ENCODE data around the gene RPL36. TPM values are rescaled to one million over a fixed set of nuclear protein-coding genes. Genes with fewer than 3 reads are reported as not detected.
"Not testable (repeated sequence)": the region's sequence is repeated elsewhere in the genome, so short reads cannot be mapped to it uniquely, and the experiment has no call there.

The RPL36 gene
- total RNA-seq, 2 experiments from 2014 or later, result 1,036 to 1,058 TPM

DNA sequence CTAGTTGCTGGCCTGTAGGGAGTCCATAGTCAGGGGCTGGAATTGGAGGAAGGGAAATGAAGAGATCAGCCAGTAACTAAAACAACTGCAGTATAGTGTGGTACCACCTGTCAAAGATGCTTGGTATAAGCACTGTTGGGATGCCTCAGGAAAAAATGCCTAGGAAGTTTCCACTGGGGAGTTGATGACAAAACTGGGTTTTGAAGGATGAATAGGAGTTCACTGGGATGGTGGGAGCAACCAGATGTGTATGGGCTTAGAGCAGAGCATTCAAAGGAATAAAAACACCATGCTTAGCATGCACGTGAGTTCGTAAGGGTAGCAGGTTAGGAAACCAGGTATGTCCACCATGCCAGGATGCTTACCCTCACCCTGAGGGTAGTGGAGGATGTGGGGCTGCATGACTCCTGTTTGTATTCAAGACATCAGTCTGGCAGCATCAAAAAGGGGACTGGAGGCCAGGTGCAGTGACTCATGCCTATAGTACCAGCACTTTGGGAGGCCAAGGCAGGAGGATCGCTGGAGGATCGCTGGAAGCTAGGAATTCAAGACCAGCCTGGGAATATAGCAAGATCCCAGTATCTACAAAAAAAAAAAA lies 37.5 kb downstream of the RPL36 start:
- no peaks in the 10 kb centered on the region for H3K36me3 Mint-ChIP-seq (ENCODE audit: low read depth)
- H3K9me3 Mint-ChIP-seq, result no peaks in the 10 kb centered on the region
- CTCF ChIA-PET, result interaction anchor here (0.8 kb wide), 1 partner anchor 38 kb away, joined by 3 read pairs; no protein-coding TSS in a partner anchor
- H3K4me3 Mint-ChIP-seq, result no peak overlapping the region
- POLR2A ChIA-PET, result interaction anchor here (0.6 to 1.0 kb wide), 2 partner anchors 9 to 1060 kb away, joined by 3 to 4 read pairs; no protein-coding TSS in a partner anchor
- no peak for DNase-seq
- H3K4me1 Mint-ChIP-seq, result no peaks in the 10 kb centered on the region
- H3K27ac Mint-ChIP-seq, result no peak overlapping the region
- peaks cover 4% of the 10 kb centered on the region for H3K27me3 Mint-ChIP-seq

DNA sequence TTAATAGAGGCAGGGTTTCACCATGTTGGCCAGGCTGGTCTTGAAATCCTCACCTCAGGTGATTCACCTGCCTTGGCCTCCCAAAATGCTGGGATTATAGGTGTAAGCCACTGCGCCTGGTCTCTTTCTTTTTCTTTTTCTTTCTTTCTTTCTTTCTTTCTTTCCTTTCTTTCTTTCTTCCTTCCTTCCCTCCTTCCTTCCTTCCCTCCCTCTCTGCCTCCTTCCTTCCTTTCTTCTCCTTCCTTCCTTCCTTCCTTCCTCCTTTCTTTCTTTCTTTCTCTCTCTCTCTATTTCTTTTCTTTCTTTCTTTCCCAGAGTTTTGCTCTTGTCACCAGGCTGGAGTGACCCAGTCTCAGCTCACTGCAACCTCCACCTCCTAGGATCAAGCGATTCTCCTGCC lies 43.1 kb downstream of the RPL36 start:
- POLR2A ChIA-PET; H3K27ac Mint-ChIP-seq; H3K36me3 Mint-ChIP-seq (ENCODE audit: low read depth); H3K9me3 Mint-ChIP-seq; H3K4me3 Mint-ChIP-seq; H3K27me3 Mint-ChIP-seq; CTCF ChIA-PET; H3K4me1 Mint-ChIP-seq; DNase-seq: not testable (repeated sequence)

DNA sequence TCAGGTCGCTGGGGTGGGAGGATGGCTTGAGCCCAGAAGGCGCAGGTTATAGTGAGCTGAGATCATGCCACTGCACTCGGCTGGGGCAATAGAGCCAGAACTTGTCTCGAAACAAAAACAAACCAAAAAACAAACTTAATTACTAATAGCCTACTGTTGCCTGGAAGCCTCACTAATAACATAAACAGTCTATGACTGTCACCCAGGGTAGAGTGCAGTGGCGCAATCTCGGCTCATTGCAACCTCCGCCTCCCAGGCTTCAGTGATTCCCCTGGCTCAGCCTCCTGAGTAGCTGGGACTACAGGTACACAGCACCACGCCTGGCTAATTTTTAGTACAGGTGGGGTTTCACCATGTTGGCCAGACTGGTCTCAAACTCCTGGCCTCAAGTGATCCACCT lies 48.3 kb downstream of the RPL36 start:
- Mint-ChIP-seq H3K27ac (no peak overlapping the region), H3K27me3 (peaks cover 3% of the 10 kb centered on the region), H3K4me3 (no peak overlapping the region), H3K36me3 (ENCODE audit: low read depth) (no peaks in the 10 kb centered on the region), H3K9me3 (no peaks in the 10 kb centered on the region), H3K4me1 (no peaks in the 10 kb centered on the region)
- POLR2A ChIA-PET, result no interaction called here
- no peak for DNase-seq
- CTCF ChIA-PET, result interaction anchor here (0.7 kb wide), 1 partner anchor 1225 kb away, joined by 3 read pairs; no protein-coding TSS in a partner anchor

Other genes with a start within 250 kb of the RPL36 start
- gene ZNRF4, start 234.9 kb upstream of the RPL36 start, total RNA-seq, result not detected
- under 1 TPM; 0.38 to 0.53 TPM for gene TINCR, start 122.3 kb upstream of the RPL36 start, total RNA-seq
- gene SAFB2, start 67.5 kb upstream of the RPL36 start, total RNA-seq, result 10 to 100 TPM; 90.5 to 90.7 TPM
- gene SAFB, start 67.2 kb upstream of the RPL36 start, total RNA-seq, result 100 to 1,000 TPM; 124 to 126 TPM
- gene MICOS13, start 9.8 kb upstream of the RPL36 start, total RNA-seq, result 10 to 100 TPM; 38.7 to 39.5 TPM
- 1 to 10 TPM; 2.5 to 3.2 TPM for gene HSD11B1L, start 9.3 kb upstream of the RPL36 start, total RNA-seq
- 100 to 1,000 TPM in 1 of 2 experiments, 10 to 100 TPM in 1; 98.7 to 106 TPM for gene LONP1, start 29.9 kb downstream of the RPL36 start, total RNA-seq
- gene CATSPERD, start 30.3 kb downstream of the RPL36 start, total RNA-seq, result not detected
- gene PRR22, start 94.5 kb downstream of the RPL36 start, total RNA-seq, result 1 to 10 TPM; 2.3 to 2.4 TPM
- 10 to 100 TPM; 38.3 to 42.1 TPM for gene DUS3L, start 100.9 kb downstream of the RPL36 start, total RNA-seq
- gene NRTN, start 114.8 kb downstream of the RPL36 start, total RNA-seq, result under 1 TPM; 0.20 to 0.43 TPM
- not detected for gene FUT6, start 149.4 kb downstream of the RPL36 start, total RNA-seq
- not detected for gene FUT3, start 161.2 kb downstream of the RPL36 start, total RNA-seq
- under 1 TPM in 1 of 2 experiments, not detected in 1; 0.23 TPM for gene FUT5, start 180.2 kb downstream of the RPL36 start, total RNA-seq
- gene NDUFA11, start 213.5 kb downstream of the RPL36 start, total RNA-seq, result 100 to 1,000 TPM; 217 to 220 TPM
- 1 to 10 TPM; 7.6 to 7.9 TPM for gene VMAC, start 214.6 kb downstream of the RPL36 start, total RNA-seq
- 10 to 100 TPM; 11.8 to 12.5 TPM for gene CAPS, start 224.0 kb downstream of the RPL36 start, total RNA-seq